CD1c-positive myeloid dendritic cell (primary cell): ENCODE measurements around the gene UBAP2L.
"Not testable (repeated sequence)": the region's sequence is repeated elsewhere in the genome, so short reads cannot be mapped to it uniquely, and the experiment has no call there.

Experiments
- DNase-seq: peaks from one replicate; pipeline ENCODE4 v3.0.0-alpha.2; 2016; ENCODE audit errors: extremely low spot score

The UBAP2L gene

DNA sequence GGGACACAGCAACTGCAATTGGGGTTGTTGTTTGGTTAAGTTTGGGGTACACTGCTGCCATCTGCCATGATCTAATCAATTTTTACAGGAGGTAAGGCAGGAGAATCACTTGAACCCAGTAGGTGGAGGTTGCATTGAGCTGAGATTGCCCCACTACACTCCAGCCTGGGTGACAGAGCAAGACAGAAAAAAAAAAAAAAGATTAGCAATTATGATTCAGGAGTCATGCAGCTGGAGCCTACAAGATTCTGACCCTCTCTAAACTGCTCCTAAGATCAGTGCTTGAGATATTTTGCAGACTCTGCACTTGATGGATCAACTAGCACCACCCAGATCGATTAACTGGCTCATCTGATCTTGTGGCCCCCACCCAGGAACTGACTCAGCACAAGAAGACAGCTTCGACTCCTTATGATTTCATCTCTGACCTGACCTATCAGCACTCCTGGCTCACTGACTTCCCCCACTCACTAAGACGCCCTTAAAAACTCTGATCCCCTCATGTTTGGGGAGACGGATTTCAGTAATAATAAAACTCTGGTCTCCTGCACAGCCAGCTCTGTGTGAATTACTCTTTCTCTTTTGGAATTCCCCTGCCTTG is 87.0 kb downstream of the UBAP2L start:
- not testable (repeated sequence) for DNase-seq

DNA sequence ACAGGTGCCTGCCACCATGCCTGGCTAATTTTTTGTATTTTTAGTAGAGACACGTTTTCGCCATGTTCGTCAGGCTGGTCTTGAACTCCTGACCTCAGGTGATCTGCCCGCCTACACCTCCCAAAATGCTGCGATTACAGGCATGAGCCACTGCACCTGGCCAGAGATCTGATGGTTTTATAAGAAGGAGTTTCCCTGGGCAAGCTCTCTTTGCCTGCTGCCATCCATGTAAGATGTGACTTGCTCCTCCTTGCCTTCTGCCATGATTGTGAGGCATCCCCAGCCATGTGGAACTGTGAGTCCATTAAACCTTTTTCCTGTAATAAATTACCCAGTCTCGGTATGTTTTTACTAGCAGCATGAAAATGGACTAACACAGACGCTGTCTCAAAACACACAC is 88.4 kb downstream of the UBAP2L start:
- DNase-seq = not testable (repeated sequence)

DNA sequence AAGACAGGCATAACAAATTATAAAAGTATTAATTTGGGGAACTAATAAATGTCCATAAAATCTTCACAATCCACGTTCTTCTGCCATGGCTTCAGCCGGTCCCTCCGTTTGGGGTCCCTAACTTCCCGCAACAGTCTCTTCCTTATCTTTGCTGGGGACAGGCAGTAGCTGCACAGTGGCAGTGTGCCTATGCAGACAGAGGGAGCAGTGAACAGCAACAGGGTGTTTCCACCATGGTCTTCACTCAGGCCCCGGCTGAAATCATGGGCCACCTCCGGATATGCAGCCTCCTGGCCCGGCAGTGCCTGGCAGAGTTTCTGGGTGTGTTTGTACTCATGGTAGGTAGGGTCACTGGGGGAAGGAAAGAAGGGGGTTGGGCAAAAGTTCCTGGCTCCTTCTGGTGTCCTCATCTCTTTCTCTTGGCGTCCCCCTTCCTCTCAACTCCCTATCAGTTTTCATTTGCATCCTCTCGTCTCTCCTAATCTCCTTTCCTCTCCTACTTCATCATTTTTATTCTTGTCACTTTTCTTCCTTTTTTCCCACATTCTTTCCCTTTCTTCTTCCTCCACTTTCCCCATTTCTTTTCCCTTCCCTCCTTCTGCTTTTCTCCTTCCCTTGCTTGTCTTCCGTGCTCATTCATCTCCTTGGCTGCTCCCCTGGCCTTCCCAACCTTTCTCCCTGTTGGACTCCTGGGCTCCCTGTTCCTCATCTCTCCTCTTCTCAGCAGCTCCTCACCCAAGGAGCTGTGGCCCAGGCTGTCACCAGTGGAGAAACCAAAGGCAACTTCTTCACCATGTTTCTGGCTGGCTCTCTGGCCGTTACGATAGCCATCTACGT is 91.7 kb downstream of the UBAP2L start:
- DNase-seq = not testable (repeated sequence)

DNA sequence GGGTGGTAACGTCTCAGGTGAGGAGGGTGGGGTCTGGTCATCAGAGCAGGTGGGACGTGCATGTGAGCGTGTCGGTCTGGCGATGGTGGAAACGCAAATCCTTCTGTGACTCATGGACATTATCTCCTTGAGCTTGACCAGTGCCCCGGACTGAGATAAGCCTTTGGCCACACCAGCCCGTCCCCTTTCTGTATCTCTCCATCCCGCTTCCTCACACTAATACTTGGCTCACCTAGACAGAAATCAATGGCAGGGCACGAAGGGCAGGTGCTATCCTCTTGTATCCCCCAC is 92.3 kb downstream of the UBAP2L start:
- DNase-seq = no peak

DNA sequence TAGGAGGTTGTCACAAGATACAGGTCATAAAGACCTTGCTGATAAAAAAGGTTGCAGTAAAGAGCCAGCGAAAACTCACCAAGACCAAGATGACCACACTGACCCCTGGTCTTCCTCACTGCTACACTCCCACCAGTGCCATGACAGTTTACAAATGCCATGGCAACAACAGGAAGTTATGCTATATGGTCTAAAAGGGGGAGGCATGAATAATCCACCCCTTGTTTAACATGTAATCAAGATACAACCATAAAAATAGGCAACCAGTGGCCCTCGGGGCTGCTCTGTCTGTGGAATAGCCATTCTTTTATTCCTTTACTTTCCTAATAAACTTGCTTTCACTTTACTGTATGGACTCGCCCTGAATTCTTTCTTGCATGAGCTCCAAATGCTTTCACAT is 93.5 kb downstream of the UBAP2L start:
- not testable (repeated sequence) for DNase-seq

DNA sequence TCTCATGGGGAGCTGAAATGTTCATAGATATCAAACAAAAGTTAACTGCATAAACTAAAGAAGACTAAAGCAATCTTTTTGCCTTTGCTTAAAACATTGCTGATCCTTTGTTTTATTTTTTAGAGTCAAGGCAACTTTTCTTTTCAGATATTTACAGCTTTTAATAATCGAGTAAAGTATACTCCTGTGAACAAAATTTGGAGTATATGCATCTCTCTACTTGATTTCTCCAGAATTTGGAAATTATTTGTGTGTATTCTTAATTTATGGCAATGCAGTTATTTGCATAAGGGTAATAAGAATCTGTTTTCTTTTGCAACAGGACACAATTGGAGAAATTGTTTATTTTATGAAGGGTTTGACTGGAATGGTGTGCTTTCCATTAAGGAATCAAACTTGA is 95.9 kb downstream of the UBAP2L start:
- DNase-seq = no peak

DNA sequence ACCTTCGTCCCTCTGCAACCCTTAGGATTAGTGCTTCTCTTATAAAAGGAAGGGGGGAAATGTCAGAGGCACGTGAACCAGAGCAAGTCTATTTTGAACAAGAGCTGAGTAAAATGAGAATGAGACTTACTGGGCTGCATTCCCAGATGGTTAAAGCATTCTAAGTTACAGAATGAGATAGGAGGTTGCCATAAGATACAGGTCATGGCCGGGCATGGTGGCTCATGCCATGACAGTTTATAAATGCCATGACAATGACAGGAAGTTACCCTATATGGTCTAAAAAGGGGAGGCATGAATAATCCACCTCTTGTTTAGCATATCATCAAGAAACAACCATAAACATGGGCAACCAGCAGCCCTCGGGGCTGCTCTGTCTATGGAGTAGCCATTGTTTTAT is 97.6 kb downstream of the UBAP2L start:
- no peak for DNase-seq
